Effector CD8-positive, alpha-beta T cell (primary cell): ENCODE results near the gene CAPS2.

ENCODE experiments used
- DNase-seq: peaks from one replicate; lab custom pipeline; 2025; lab: John Stamatoyannopoulos, UW

CAPS2 gene

GRCh38 chr12:75305412-75306332, 24.5 kb downstream of the CAPS2 start:
- no peak for DNase-seq

- no peak for DNase-seq
Observed at GRCh38 chr12:75302781-75303180, 27.3 kb downstream of the CAPS2 start.

DNA sequence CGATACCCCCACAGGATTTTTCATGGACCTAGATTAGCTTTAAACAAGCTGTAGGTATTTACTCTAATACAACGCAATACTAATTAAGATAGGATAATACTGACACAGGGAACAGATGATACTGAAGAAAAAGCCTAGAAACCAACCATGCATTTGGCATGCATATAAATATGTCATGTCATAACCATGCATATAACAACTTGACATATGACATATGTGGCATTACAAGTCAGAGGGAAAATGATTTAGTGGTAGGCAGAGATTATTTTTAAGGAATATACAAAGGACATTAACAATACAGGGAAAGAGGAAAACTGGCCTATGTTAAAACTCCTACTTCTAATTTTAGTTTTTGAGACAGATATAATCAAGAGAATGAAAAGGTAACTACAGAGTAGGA, 27.9 kb downstream of the CAPS2 start:
- DNase-seq, result no peak

DNA sequence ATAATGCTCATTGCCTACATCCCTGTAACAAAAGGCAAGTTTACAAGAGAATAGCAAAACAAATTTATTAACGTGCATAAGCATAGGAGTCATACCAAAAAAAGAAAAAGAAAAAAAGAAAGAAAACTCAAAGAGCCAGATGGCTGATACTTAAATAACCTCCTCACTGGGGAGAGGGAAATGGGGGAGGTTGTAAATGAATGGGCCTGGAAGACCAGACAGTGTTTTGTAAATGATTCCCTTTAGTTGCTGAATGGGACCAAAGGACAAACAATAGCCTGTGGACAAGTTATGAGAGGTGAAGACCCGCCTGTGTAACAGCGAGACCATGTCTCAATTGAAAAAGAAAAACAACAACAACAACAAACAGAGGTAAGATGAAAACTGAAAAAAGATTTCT, 35.3 kb downstream of the CAPS2 start:
- DNase-seq, result no peak

DNA sequence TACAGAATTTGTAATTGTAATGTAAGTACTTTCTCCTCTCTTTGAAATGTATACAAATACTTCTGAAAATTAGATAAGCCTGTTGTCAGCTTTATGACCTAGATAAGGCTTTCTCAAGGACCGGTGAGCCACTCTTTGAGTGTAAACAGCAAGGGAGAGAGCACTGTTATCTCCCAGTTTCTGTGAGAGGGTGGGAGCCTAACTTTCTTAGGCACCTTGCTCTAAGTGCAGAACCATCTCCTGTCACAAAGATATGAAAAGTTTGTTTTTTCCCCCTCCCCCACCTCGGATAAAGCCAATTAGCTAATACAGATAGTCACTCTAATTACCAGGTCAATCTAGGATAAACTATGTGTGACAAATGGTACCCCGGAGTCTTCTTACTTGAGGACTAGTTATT, 35.8 kb downstream of the CAPS2 start:
- DNase-seq, result no peak

DNA sequence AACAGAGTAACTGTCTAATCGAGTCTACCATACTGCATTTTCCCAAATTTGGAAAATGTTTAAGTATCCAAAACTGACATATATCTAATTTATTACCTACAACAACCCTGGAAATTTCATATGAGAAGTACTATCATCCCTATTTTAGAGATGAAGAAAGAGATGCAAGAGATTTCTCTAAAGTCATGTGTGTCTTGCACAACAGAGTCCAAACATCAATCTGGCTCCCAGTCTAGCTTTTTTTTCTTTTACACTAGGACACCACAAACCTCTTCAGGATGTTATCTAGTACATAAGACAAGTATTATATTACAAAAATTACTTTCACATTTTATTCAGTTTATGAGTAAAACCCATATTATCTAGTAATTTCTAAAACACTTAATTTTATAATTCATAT, 39.1 kb downstream of the CAPS2 start:
- no peak for DNase-seq

- no peak for DNase-seq
Observed at GRCh38 chr12:75289753-75290152, 40.4 kb downstream of the CAPS2 start.

GRCh38 chr12:75288860-75289259, 41.3 kb downstream of the CAPS2 start:
- no peak for DNase-seq

GRCh38 chr12:75275702-75276101, 54.4 kb downstream of the CAPS2 start:
- no peak for DNase-seq

DNA sequence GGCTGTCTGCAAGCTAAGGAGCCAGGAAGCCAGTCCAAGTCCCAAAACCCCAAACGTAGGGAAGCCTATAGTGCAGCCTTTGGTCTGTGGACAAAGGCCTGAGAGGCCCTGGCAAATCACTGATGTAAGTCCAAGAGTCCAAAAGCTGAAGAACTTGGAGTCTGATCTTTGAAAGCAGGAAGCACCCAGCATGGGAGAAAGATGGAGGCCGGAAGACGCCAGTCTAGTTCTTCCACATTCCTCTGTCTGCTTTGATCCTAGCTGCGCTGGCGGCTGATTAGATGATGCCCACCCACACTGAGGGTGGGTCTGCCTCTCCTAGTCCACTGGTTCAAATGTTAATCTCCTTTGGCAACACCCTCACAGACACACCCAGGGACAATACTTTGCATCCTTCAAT, 58.5 kb downstream of the CAPS2 start:
- DNase-seq, result no peak

DNA sequence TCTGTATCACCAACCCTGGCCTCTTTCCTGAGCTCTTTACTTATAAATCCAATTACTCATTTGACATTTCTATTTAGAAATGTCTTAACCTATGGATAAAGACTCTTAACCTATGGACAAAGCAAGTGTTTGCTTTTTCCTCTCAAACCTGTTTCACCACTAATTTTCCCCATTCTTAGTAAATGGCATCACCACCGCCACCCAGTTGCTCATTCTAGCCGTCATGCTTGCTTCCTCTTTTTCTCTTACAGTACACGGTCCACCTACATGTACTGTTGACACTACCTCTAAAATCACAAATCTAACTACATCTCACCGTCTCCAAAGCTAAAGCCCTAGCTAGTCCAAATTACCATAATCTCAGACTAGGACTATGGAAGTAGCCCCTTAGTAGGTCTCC, 60.0 kb downstream of the CAPS2 start:
- no peak for DNase-seq

GRCh38 chr12:75269209-75269608, 60.9 kb downstream of the CAPS2 start:
- no peak for DNase-seq

DNA sequence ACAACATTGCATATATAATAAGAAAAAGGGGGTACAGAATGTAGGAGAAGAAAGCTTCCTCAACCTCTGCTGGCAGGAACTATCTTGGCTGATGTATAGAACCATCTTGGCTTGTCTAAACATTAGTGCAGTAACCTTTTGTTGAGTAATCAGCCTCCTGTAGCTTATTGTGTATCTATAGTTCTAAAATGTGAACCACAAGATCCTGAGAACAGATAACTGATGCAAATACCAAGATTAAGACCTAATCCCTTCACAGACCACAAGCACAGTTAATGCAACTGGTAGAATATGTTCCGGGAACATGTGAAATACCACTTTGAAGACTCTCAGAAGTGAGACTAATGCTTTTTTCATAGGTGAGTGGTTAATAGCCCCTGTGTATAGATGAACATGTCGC, 69.8 kb downstream of the CAPS2 start:
- no peak for DNase-seq

DNA sequence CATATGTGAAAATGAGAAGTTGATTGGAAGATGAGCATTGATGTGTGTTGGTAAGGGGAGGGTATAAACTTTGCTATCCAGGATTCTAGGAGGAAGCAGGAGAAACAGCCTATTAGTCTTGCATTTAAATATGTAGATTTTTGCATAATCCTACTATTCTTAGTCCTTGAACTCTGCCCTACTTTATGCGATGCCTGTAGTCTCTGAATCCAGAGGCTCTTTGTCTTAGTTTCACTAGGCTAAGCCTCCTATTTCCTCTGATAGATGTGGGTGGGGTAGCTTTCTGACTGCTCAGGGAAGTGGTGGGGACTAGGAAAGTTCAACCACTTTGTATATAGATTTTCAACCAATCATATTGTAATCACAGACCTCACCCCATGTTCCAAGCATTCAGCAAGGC, 71.0 kb downstream of the CAPS2 start:
- no peak for DNase-seq

- DNase-seq, result no peak
Observed at GRCh38 chr12:75257510-75257909, 72.6 kb downstream of the CAPS2 start.

GRCh38 chr12:75245108-75245507, 85.0 kb downstream of the CAPS2 start:
- DNase-seq, result no peak

- DNase-seq, result no peak
Observed at GRCh38 chr12:75239987-75240386, 90.1 kb downstream of the CAPS2 start.

- no peak for DNase-seq
Observed at GRCh38 chr12:75236206-75236605, 93.9 kb downstream of the CAPS2 start.

- DNase-seq, result no peak
Observed at GRCh38 chr12:75227132-75227531, 103.0 kb downstream of the CAPS2 start.
